Thymus (tissue), 11 donors: ENCODE results near the gene TXNDC17. TPM values are rescaled to one million over a fixed set of nuclear protein-coding genes. Genes with fewer than 3 reads are reported as not detected.

Experiments used
- DNase-seq, 9 donors: peaks; one replicate each; pipeline ENCODE4 v3.0.0-alpha.2; 2013; ENCODE audit warnings: low spot score in 9 of 9, low read depth in 6 of 9, missing footprints in 1 of 9
- H3K27ac ChIP-seq, 2 donors: one replicate each; pipeline ENCODE4 v1.5.1; 2013; ENCODE audit warnings: control low read depth in 1 of 2, low read depth in 1 of 2, low read length in 1 of 2, mild to moderate bottlenecking in 1 of 2, moderate library complexity in 1 of 2
- H3K27me3 ChIP-seq, 2 donors: one replicate each; pipeline ENCODE4 v1.5.1; 2013; ENCODE audit warnings: low read length in 1 of 2; ENCODE audit not compliant: control insufficient read depth in 2 of 2, insufficient read depth in 1 of 2
- H3K36me3 ChIP-seq, 2 donors: one replicate each; pipeline ENCODE4 v1.5.1; 2013; ENCODE audit warnings: low read length in 1 of 2, mild to moderate bottlenecking in 1 of 2, moderate library complexity in 1 of 2; ENCODE audit not compliant: control insufficient read depth in 2 of 2, insufficient read depth in 2 of 2
- H3K4me1 ChIP-seq, 2 donors: one replicate each; pipeline ENCODE4 v1.5.1; 2013; ENCODE audit warnings: low read length in 2 of 2; ENCODE audit not compliant: control insufficient read depth in 2 of 2, insufficient read depth in 2 of 2
- H3K4me3 ChIP-seq, 2 donors: one replicate each; pipeline ENCODE4 v1.5.1; 2013; ENCODE audit warnings: low read length in 2 of 2, control low read depth in 1 of 2, mild to moderate bottlenecking in 1 of 2
- H3K9me3 ChIP-seq, 2 donors: one replicate each; pipeline ENCODE4 v1.5.1; 2013; ENCODE audit warnings: low read length in 1 of 2, mild to moderate bottlenecking in 1 of 2; ENCODE audit not compliant: control insufficient read depth in 2 of 2, insufficient read depth in 1 of 2
- WGBS: extraction: QIAGEN DNeasy Blood & Tissue Kit; methylation state at CpG from one replicate; pipeline ENCODE4 v1.1.7; 2013; 5-methylcytosine and 5-hydroxymethylcytosine counted together
- polyA plus RNA-seq: library from polyadenylated mRNA; stranded (reverse); fragments of 200-250 nt; gene quantifications from one replicate; pipeline ENCODE4 v1.2.3, GENCODE V29; 2013
- total RNA-seq: library from RNA; stranded (reverse); fragments of 120-200 nt; gene quantifications from one replicate; pipeline ENCODE4 v1.2.4, GENCODE V29; 2013
- donor health status: healthy.

The TXNDC17 gene
- total and polyA plus RNA-seq, 2 donors, result 117 to 127 TPM

DNA sequence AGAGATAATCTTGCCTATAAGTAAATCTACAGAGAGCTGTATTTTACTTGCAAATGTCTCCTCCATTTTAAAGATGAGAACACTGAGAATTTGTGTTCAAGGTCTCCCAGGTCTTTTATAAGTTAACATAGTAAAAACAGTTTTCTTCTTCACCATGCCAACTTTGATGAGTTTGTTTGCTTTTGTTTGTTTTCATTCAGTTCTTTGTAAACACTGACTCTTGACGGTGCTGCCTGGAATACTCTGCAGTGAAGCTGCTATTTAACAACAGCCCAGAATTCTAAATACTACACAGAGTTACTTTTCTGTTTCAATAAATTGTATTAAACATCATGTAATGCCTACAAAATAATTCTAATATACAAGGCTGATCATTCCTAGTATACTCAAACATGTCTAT is 43.1 kb upstream of the TXNDC17 start:
- Histone ChIP-seq H3K9me3 (no peaks in the 10 kb centered on the region), H3K4me1 (no peaks in the 10 kb centered on the region), H3K27ac (no peak overlapping the region), H3K27me3 (no peaks in the 10 kb centered on the region), H3K4me3 (no peak overlapping the region), H3K36me3 (peaks cover 36 to 49% of the 10 kb centered on the region in 2 donors)
- DNase-seq, result no peak
- 95% methylated on average over 1 of the region's 1 CpG for WGBS

DNA sequence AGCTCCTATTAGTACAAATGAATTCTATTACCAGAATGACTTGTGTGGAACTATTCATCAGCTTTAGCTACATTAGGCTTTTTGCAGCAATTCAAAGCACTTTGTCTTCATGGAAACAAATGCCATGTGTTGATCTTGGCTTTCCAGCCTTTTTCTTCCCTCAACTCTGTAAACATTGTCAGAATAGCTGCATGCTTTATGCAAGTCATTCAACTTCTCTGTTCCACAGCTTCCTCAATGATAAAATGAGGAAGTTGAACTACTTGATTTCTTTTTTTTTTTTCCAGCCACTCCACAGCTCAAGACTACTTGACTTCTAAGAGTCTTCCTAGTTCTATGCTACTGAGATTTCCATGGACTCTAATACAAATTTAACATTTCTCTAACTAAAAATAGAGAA is 41.5 kb upstream of the TXNDC17 start:
- peak in 1 of 9 donors; percentile 5 for DNase-seq
- peaks cover 35 to 44% of the 10 kb centered on the region in 2 donors for H3K36me3 ChIP-seq
- H3K4me1 ChIP-seq, result no peaks in the 10 kb centered on the region

DNA sequence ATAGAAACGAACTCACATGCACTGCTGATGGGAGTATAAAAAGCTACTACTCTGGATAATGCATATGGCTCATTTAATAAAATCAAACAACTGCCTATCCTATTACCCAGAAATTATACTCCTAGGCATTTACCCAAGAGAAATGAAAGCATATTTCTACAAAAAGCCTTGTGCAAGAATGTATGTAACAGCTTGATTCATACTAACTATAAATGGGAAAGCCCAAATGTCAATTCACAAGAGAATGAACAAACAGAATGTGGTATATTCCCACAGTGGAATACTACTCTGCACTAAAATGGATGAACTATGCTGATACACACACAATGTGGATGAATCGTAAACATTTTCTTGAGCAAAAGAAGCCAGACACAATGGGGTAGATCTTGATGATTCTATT is 38.7 kb upstream of the TXNDC17 start:
- no peak for DNase-seq
- Histone ChIP-seq H3K36me3 (peaks cover 38 to 53% of the 10 kb centered on the region in 2 donors), H3K27ac (no peak overlapping the region), H3K4me3 (no peak overlapping the region), H3K9me3 (no peaks in the 10 kb centered on the region), H3K27me3 (no peaks in the 10 kb centered on the region), H3K4me1 (no peaks in the 10 kb centered on the region)
- 98% methylated on average over 2 of the region's 2 CpGs for WGBS

More for the DNA sequence above, 41.5 kb upstream of the TXNDC17 start:
- Histone ChIP-seq H3K27ac (no peak overlapping the region), H3K27me3 (no peaks in the 10 kb centered on the region), H3K4me3 (no peak overlapping the region), H3K9me3 (no peaks in the 10 kb centered on the region)

DNA sequence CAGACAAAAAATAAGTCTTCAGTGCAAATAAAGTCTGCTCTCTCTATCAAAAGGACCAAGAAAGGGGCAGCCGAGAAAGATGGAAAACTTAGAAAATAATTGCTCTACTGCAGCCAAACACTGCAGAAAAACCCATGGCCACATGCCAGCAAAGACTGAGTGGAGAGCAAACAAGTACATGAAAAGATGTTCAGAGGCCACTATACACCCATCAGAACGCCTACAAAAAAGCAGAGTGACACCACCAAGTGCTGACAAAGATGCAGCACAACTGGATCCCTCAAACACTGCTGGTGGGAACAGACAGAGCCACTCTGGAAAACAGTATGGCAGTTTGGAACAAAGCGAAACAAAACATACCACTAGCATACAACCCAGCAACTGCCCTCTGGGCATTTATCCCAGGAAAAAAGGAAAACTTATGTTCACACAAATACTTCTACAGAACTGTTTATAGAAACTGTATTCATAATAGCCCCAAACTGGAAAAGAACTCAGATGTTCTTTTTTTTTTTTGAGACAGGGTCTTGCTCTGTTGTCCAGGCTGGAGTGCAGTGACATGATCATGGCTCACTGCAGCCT is 37.0 kb upstream of the TXNDC17 start:
- 93% methylated on average over 3 of the region's 3 CpGs for WGBS
- no peak overlapping the region for H3K4me3 ChIP-seq
- no peaks in the 10 kb centered on the region for H3K9me3 ChIP-seq
- no peaks in the 10 kb centered on the region for H3K4me1 ChIP-seq
- H3K27ac ChIP-seq, result no peak overlapping the region
- H3K27me3 ChIP-seq, result no peaks in the 10 kb centered on the region
- no peak for DNase-seq
- H3K36me3 ChIP-seq, result peaks cover 44 to 55% of the 10 kb centered on the region in 2 donors

GRCh38 chr17:6605142-6605541 is 35.7 kb upstream of the TXNDC17 start:
- no peak overlapping the region for H3K27ac ChIP-seq
- no peak for DNase-seq
- no peaks in the 10 kb centered on the region for H3K9me3 ChIP-seq
- no peaks in the 10 kb centered on the region for H3K4me1 ChIP-seq
- 99% methylated on average over 6 of the region's 6 CpGs for WGBS
- no peaks in the 10 kb centered on the region for H3K27me3 ChIP-seq
- H3K4me3 ChIP-seq, result no peak overlapping the region
- peaks cover 52 to 61% of the 10 kb centered on the region in 2 donors for H3K36me3 ChIP-seq

- Histone ChIP-seq H3K27ac (no peak overlapping the region), H3K9me3 (no peaks in the 10 kb centered on the region), H3K36me3 (peaks cover 53 to 67% of the 10 kb centered on the region in 2 donors), H3K4me3 (no peak overlapping the region), H3K27me3 (no peaks in the 10 kb centered on the region), H3K4me1 (no peaks in the 10 kb centered on the region)
- WGBS, result 98% methylated on average over 3 of the region's 3 CpGs
- DNase-seq, result no peak
Observed at GRCh38 chr17:6608321-6608720, 32.5 kb upstream of the TXNDC17 start.

DNA sequence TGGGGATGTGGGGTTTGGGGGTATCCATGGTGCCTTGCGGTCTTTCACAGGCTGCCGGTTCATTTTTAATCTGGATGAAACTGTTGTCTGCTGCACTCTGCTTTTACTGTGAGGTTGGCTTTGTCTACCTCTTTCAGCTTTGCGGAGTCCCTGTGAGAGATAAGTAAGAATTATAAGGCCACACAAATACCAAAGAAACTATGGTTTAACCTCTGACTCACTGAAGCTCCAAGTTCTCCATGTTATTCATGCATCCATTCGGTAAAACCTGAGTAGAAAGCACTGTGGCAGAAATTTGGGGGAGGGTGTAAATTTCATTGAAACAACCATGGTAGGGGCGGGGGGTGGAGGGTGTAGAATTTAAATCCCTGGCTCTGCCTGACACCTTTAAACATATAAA is 30.8 kb upstream of the TXNDC17 start:
- no peaks in the 10 kb centered on the region for H3K27me3 ChIP-seq
- no peak for DNase-seq
- no peaks in the 10 kb centered on the region for H3K9me3 ChIP-seq
- H3K4me3 ChIP-seq, result no peak overlapping the region
- WGBS, result 98% methylated on average over 5 of the region's 5 CpGs
- peaks cover 42 to 61% of the 10 kb centered on the region in 2 donors for H3K36me3 ChIP-seq
- H3K4me1 ChIP-seq, result no peaks in the 10 kb centered on the region
- no peak overlapping the region for H3K27ac ChIP-seq

DNA sequence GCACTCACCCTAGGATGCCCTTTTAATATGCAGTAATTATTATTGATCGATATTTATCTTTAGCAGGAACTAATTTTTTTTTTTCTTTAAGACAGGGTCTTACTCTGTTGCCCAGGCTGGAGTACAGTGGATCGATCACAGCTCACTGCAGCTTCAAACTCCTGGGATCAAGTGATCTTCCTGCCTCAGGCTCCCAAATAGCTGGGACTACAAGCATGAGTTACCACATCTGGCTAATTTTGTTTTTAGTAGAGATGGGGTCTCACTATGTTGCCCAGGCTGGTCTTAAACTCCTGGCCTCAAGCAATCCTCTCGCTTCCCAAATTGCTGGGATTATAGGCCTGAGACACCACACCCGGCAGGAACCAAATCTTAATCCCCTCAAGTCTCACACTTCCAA is 29.6 kb upstream of the TXNDC17 start:
- Histone ChIP-seq H3K27ac (no peak overlapping the region), H3K4me3 (no peak overlapping the region), H3K4me1 (no peaks in the 10 kb centered on the region), H3K36me3 (peaks cover 40 to 52% of the 10 kb centered on the region in 2 donors), H3K9me3 (no peaks in the 10 kb centered on the region), H3K27me3 (no peaks in the 10 kb centered on the region)
- WGBS, result 98% methylated on average over 4 of the region's 4 CpGs
- DNase-seq, result no peak

GRCh38 chr17:6623941-6624340 is 16.9 kb upstream of the TXNDC17 start:
- peaks cover 34 to 55% of the 10 kb centered on the region in 2 donors for H3K36me3 ChIP-seq
- H3K27me3 ChIP-seq, result no peaks in the 10 kb centered on the region
- H3K4me3 ChIP-seq, result no peak overlapping the region
- H3K27ac ChIP-seq, result no peak overlapping the region
- no peaks in the 10 kb centered on the region for H3K4me1 ChIP-seq
- DNase-seq, result no peak
- H3K9me3 ChIP-seq, result no peaks in the 10 kb centered on the region
- 98% methylated on average over 3 of the region's 3 CpGs for WGBS
